ENCODE data around the gene CLPTM1L.

The CLPTM1L gene

DNA sequence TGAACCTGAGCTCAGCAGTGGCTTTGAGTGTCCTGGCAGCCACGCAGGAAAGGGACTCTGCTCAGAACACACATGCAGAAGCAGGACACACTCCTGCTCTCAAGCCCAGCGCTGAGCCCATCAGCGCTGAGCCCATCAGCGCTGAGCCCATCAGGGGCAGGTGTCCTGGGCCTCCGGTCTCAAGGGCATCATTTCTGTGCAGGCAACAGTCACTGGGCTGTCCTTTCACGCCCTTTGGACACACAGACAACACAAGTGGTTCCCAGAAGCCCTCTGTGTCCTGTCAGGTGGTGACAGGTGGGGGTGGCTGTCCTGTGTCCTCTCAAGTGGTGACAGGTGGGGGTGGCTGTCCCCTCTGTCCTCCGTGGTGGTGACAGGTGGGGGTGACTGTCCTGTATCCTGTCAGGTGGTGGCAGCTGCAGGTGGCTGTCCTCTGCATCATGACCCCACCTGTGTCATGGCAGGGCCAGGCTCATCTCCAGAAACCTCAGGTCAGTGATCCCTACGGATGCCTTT lies 39.0 kb upstream of the CLPTM1L start:
- no peaks in the 10 kb centered on the region for H3K36me3 ChIP-seq (ENCODE audit: low read depth)
- no peak for ATAC-seq (ENCODE audit: low read depth)
- H3K4me1 ChIP-seq (ENCODE audit: insufficient read depth, poor library complexity, severe bottlenecking) = no peaks in the 10 kb centered on the region
- no peak for TF ChIP-seq CTCF (IDR thresholded peaks at IDR 0.05; ENCODE audit: poor library complexity, severe bottlenecking)
- no peak for DNase-seq (ENCODE audit: low spot score)
- peaks cover 21% of the 10 kb centered on the region for H3K27me3 ChIP-seq (ENCODE audit: insufficient read depth, poor library complexity, severe bottlenecking)
- no peak overlapping the region for H3K4me3 ChIP-seq (ENCODE audit: severe bottlenecking)
- H3K27ac ChIP-seq (ENCODE audit: poor library complexity, severe bottlenecking) = no peak overlapping the region
- H3K9me3 ChIP-seq (ENCODE audit: severe bottlenecking) = no peaks in the 10 kb centered on the region

DNA sequence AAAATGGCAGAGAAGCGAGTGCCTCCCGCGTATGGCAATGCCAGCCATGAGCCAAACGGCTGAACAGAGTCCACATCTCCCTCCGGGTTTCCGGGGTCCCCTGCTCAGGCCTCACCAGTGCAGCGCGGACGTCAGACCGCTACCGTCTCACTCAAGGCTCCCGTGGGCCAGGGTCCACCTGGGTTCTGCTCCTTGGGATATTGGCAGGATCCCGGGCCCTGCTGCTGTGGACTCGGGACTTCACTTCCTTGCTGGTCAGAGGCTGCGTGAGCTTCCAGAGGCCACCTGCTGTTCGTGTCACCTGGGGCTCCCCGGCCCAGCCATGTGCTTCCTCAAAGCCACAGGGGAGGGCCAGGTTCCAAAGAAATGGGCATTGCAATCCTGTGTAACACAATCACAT lies 38.4 kb upstream of the CLPTM1L start:
- no peak for TF ChIP-seq CTCF (IDR thresholded peaks at IDR 0.05; ENCODE audit: poor library complexity, severe bottlenecking)
- no peak for ATAC-seq (ENCODE audit: low read depth)
- no peak for DNase-seq (ENCODE audit: low spot score)

DNA sequence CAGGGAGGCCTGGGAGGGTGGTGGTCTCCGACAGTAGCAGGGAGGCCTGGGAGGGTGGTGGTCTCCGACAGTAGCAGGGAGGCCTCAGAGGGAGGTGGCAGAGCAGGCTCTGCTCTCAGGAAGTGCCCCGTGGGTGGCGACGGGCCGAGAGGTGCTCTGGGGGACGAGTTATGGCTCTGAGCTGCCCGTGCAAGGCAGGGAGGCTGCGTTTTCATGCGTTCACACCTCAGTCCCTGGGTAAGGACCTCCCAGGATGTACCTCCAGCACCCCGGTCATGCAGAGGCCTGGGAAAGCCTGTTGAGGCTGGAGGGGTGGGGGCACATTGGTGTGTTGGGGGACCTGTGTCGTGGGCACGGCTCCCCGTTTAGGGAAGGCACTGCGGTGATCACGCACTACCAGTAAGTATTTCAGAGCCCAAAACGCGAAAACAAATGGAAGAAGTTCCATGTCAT lies 37.4 kb upstream of the CLPTM1L start:
- ATAC-seq (ENCODE audit: low read depth) (no peak), DNase-seq (ENCODE audit: low spot score) (no peak)
- no peaks in the 10 kb centered on the region for H3K4me1 ChIP-seq (ENCODE audit: insufficient read depth, poor library complexity, severe bottlenecking)
- H3K27me3 ChIP-seq (ENCODE audit: insufficient read depth, poor library complexity, severe bottlenecking) = peaks cover 10% of the 10 kb centered on the region
- no peak for TF ChIP-seq CTCF (IDR thresholded peaks at IDR 0.05; ENCODE audit: poor library complexity, severe bottlenecking)
- H3K27ac ChIP-seq (ENCODE audit: poor library complexity, severe bottlenecking) = no peak overlapping the region
- H3K36me3 ChIP-seq (ENCODE audit: low read depth) = no peaks in the 10 kb centered on the region
- H3K9me3 ChIP-seq (ENCODE audit: severe bottlenecking) = no peaks in the 10 kb centered on the region
- H3K4me3 ChIP-seq (ENCODE audit: severe bottlenecking) = no peak overlapping the region

More for the DNA sequence above, 38.4 kb upstream of the CLPTM1L start:
- Histone ChIP-seq H3K9me3 (ENCODE audit: severe bottlenecking) (no peaks in the 10 kb centered on the region), H3K27ac (ENCODE audit: poor library complexity, severe bottlenecking) (no peak overlapping the region), H3K36me3 (ENCODE audit: low read depth) (no peaks in the 10 kb centered on the region), H3K4me1 (ENCODE audit: insufficient read depth, poor library complexity, severe bottlenecking) (no peaks in the 10 kb centered on the region), H3K4me3 (ENCODE audit: severe bottlenecking) (no peak overlapping the region), H3K27me3 (ENCODE audit: insufficient read depth, poor library complexity, severe bottlenecking) (peaks cover 18% of the 10 kb centered on the region)

GRCh38 chr5:1381370-1382247 lies 36.7 kb upstream of the CLPTM1L start:
- Histone ChIP-seq H3K4me1 (ENCODE audit: insufficient read depth, poor library complexity, severe bottlenecking) (no peaks in the 10 kb centered on the region), H3K27ac (ENCODE audit: poor library complexity, severe bottlenecking) (no peak overlapping the region), H3K27me3 (ENCODE audit: insufficient read depth, poor library complexity, severe bottlenecking) (peaks cover 3% of the 10 kb centered on the region), H3K4me3 (ENCODE audit: severe bottlenecking) (no peak overlapping the region), H3K9me3 (ENCODE audit: severe bottlenecking) (no peaks in the 10 kb centered on the region), H3K36me3 (ENCODE audit: low read depth) (no peaks in the 10 kb centered on the region)
- ATAC-seq (ENCODE audit: low read depth) (no peak), DNase-seq (ENCODE audit: low spot score) (no peak)
- no peak for TF ChIP-seq CTCF (IDR thresholded peaks at IDR 0.05; ENCODE audit: poor library complexity, severe bottlenecking)

DNA sequence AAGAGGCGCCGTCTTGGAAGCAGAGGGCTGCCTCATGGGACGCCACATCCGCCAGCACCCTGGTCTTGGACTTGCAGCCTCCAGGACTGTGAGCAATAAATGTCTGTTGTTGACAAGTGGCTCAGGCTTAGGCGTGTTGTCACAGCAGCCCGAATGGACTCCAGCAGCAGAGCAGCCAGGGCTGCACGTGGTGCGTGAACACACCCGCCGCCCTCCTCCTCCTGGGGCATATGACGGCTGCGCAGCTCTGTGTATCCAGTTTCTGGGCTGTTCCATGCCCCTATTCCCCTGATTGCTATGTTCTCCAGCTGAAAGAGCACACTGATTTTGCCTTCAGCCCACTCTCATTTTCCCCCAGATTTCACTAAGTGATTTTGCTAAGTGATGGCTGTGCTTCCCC lies 36.0 kb upstream of the CLPTM1L start:
- H3K4me1 ChIP-seq (ENCODE audit: insufficient read depth, poor library complexity, severe bottlenecking) = no peaks in the 10 kb centered on the region
- no peak for TF ChIP-seq CTCF (IDR thresholded peaks at IDR 0.05; ENCODE audit: poor library complexity, severe bottlenecking)
- ATAC-seq (ENCODE audit: low read depth) = no peak
- no peaks in the 10 kb centered on the region for H3K9me3 ChIP-seq (ENCODE audit: severe bottlenecking)
- H3K36me3 ChIP-seq (ENCODE audit: low read depth) = no peaks in the 10 kb centered on the region
- no peak overlapping the region for H3K27ac ChIP-seq (ENCODE audit: poor library complexity, severe bottlenecking)
- DNase-seq (ENCODE audit: low spot score) = no peak
- no peak overlapping the region for H3K4me3 ChIP-seq (ENCODE audit: severe bottlenecking)
- no peaks in the 10 kb centered on the region for H3K27me3 ChIP-seq (ENCODE audit: insufficient read depth, poor library complexity, severe bottlenecking)
